HG03442 (cell line): ENCODE results near the gene METAP2.

Experiments used
- ATAC-seq: cut with Tn5 transposase; IDR thresholded peaks from one replicate; pipeline ENCODE4 v1.9.1; 2021; ENCODE audit warnings: mild to moderate bottlenecking, moderate library complexity; ENCODE audit not compliant: unreplicated experiment

METAP2 gene

DNA sequence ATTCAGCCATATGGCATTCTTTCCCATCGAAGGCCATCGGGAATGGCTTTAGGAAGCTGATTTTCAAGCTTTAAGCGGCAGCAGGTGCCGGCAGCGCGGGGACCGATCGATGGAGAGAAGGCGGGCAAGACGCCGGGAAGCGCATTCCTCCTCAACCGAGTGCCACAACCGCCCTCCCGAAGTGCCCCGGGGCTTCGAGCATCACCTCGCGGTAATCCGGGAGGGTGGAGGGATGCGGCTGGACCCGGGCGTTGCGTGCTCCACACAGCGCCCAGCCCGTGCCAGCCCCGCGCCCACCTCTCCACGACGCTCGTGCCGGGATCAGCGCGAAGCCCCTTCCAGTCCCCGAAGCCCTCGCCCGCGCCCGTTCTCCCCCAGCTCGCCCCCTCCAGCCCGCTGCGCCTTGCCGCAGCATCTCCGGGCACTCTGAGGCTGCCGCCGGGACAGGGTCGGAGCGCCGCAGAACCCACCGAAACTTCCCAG, 74.1 kb downstream of the METAP2 start:
- no peak for ATAC-seq

DNA sequence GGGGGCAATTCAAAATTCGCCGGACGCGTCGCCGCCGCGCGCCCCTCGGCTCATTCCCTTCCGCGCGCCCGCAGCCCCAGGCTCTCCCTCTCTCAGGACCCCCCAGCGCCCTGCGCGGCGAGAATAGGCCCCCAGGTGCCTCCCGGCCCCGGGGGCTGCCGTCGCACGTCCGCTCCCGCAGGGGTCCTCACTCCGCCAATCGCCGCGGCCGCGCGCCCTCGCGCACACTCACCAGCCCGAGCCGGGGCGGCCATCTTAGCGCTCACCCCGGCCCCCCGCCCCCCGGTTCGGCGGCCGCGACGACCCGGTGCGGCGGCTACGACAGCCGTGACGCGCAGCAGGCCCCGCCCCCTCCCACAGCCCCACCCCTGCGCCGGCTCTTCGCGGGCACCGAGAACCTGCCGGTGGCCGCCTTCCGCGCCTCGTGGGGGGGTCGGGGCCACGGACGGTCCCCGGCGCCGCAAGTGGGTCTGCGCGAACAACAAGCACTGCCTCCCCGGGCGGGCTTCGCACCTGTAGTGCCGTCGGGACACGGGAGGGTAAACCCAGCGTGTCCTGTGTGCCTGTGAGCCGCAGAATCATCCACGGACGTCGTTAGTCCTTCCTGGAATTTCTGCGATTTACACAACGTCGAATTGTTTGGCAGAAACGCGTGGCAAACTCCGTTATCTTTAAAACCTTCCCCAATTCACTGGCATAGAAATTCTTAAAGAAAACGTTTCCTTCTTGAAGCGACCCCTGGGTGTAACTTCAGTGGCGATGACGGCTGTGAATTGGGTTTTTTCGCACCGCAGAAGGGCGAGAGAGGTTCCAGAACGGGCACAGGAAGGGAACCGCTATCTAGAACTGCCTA, 74.8 kb downstream of the METAP2 start:
- ATAC-seq: no peak

DNA sequence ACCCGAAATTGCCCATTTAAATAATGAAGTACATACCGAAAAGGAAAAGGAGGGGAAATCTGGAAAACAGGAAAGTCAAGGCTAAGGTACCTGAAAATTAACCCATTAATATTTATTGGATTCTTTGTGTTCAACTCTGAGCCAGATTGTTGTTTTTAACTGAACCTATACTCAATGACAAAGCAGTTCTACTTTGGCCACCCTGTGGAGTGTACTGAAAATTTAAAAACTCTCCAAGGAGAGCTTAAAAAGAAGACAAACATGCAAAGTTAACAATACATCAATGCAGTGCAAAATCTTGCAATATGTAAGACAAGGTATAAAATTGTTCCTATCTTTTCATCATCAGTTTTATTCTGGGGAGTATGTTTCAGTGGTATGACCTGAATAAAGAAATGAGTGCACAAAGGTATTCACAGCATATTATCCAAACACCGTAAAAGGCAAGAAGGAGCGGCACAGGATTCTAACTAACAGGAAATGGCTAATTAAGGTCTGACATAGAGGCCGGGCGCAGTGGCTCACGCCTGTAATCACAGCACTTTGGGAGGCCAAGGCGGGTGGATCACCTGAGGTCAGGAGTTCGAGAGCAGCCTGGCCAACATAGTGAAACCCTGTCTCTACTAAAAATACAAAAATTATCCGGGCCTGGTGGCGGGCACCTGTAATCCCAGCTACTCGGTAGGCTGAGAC, 75.6 kb downstream of the METAP2 start:
- no peak for ATAC-seq

DNA sequence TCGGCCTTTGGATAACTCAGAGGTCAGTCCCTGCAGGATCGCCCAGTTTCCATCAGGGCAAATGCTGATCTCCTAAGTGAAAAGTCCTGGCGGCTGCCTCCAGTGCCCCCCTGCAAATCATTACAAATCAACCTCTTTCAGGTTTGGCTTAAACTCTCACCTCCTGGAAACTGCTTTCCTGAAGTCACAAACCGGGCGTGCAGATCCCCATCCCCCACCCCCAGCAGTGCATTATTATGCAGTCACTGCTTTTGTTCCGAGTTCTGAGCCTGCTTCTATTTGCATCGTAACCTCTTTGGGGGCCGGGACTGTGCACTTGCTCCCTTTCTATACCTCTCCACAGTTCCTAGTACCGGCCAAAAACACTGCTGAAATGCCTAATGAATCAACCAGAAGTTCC, 77.4 kb downstream of the METAP2 start, which contains the start of gene USP44:
USP44 (minus strand) TSS at position 172 of the 400 bp plus-strand sequence. CDS start 17,220 bp downstream, outside the sequence.
- no peak for ATAC-seq

DNA sequence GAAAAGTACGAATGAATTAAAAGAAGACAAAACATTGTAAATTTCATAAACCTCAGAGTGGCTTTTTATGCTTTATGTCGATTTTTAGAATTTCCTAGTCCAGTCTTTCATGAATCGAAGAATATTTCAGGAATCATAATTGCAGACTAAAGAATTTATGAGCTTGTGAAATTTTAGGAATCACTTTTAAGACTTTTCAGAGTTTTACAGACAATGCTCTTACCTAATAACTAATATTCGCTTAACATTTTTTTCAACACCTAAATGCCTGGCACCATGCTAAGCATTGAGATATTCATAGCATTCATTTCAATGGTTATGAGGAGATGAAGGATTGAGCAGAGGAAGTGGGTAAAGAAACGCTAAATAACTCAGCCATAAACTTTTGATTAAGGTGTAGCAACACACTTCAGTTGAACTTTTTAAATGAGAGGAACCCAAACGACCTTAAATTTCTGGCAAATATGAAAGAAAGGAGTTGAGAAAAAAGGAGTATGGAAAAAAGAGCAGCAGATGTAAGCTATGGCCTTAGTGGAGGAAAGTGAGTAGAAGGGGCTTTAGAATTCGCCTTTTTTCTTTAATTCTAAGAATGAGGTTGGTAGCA, 78.1 kb downstream of the METAP2 start:
- no peak for ATAC-seq

DNA sequence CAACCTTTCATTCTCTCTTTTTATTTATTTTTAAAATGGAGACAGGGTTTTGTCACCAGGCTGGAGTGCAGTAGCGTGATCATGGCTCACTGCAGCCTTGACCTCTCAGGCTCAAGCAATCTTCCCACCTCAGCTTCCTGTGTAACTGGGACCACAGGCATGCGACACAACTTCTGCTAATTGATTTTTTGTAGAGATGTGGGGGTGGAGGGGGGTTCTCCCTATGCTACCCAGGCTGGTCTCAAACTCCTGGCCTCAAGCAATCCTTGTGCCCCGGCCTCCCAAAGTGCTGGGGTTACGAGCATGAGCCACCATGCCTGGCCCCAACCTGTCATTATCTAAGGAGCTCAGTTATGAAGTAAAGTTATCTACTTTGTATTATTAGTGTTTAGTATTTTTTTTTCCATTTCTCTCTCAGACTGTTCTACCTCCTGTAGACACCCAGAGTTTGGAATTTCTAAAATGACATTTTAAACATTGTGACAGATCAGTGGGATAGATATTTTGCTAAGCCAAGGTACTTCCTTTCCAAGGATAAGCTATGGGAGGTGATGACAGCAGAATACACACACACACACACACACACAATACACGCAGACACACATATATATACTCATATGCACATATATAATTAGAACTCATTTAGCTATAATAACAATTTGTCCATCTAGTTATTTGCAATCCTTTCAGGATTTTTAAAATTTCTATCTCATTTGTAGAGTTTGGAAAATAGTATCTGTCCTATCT, 79.4 kb downstream of the METAP2 start:
- no peak for ATAC-seq

DNA sequence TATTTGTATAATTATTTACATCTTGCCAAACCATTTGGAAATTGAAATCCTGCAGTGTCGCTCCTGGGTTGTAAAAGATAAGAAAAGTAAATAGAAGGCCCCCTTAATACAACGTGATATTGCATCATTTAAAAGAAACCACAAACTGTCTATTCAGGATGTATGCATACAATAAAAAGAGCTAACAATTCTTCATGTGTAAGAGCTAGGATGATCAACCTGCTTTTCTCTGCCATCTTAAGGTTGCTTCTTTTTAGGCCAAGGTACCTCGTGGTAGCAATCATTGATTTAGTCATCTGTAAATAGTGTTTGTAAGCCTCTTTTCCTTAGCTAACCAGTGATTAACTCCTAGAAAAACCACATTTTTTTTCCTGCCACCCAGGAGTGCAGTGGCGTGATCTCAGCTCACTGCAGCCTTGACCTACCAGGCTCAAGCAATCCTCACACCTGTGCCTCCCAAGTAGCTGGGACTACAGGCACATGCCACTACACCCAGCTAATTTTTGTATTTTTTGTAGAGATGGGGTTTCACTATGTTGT, 80.7 kb downstream of the METAP2 start:
- ATAC-seq: no peak

DNA sequence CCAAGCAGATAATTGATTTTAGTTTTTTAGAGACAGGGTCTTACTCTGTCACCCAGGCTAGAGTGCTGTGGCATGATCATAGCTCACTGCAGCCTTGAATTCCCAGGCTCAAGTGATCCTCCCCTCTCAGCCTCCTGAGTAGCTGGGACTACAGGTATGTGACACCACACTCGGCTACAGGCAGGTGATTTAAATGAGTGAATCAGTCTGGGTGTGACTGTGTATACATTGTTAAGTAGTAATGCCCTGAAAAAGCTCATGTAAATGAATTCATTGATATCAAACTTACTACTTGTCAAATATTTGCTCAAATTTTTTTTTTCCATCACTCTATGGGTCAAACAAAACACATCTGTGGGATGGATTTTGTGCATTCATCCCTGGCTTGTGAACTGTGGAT, 83.7 kb downstream of the METAP2 start:
- no peak for ATAC-seq
